Measurements from ENCODE around the gene XIAP.
"Not testable (repeated sequence)": the region's sequence is repeated elsewhere in the genome, so short reads cannot be mapped to it uniquely, and the experiment has no call there.

The XIAP gene

GRCh38 chrX:123859846-123860838 is at the start of gene XIAP:
Gene XIAP, plus strand, starts transcription at chrX:123860053. Its CDS starts 25,610 bp downstream, at chrX:123885663.
- no peaks in the 10 kb centered on the region for H3K9me3 ChIP-seq (ENCODE audit: control insufficient read depth in 1 of 2, low read length in 2 of 2)
- H3K27me3 ChIP-seq (ENCODE audit: control insufficient read depth in 1 of 2, insufficient read depth in 2 of 2, low read length in 2 of 2), result no peaks in the 10 kb centered on the region
- peaks cover 3 to 7% of the 10 kb centered on the region in 2 donors for H3K4me1 ChIP-seq (ENCODE audit: control insufficient read depth in 1 of 2, insufficient read depth in 2 of 2, low read length in 2 of 2)
- H3K36me3 ChIP-seq (ENCODE audit: control insufficient read depth in 1 of 2, insufficient read depth in 2 of 2, low read length in 2 of 2), result no peaks in the 10 kb centered on the region
- peak within 1 kb of the TSS; percentile 74 for H3K9ac ChIP-seq (ENCODE audit: low read depth in 1 of 2, low read length in 2 of 2)
- peak within 1 kb of the TSS; percentile 73 to 79 for H3K4me3 ChIP-seq (ENCODE audit: low read depth in 1 of 2, low read length in 2 of 2)
- H3K27ac ChIP-seq (ENCODE audit: low read depth, low read length), result peak within 1 kb of the TSS; percentile 94

- no peak overlapping the region for H3K9ac ChIP-seq (ENCODE audit: low read depth in 1 of 2, low read length in 2 of 2)
- no peak overlapping the region for H3K27ac ChIP-seq (ENCODE audit: low read depth, low read length)
- no peak overlapping the region for H3K4me3 ChIP-seq (ENCODE audit: low read depth in 1 of 2, low read length in 2 of 2)
- H3K9me3 ChIP-seq (ENCODE audit: control insufficient read depth in 1 of 2, low read length in 2 of 2), result no peaks in the 10 kb centered on the region
- H3K4me1 ChIP-seq (ENCODE audit: control insufficient read depth in 1 of 2, insufficient read depth in 2 of 2, low read length in 2 of 2), result no peaks in the 10 kb centered on the region
- H3K36me3 ChIP-seq (ENCODE audit: control insufficient read depth in 1 of 2, insufficient read depth in 2 of 2, low read length in 2 of 2), result no peaks in the 10 kb centered on the region
- H3K27me3 ChIP-seq (ENCODE audit: control insufficient read depth in 1 of 2, insufficient read depth in 2 of 2, low read length in 2 of 2), result no peaks in the 10 kb centered on the region
These were observed 45.5 kb upstream of the XIAP start for GRCh38 chrX:123814343-123814742.

- H3K27me3 ChIP-seq (ENCODE audit: control insufficient read depth in 1 of 2, insufficient read depth in 2 of 2, low read length in 2 of 2); H3K27ac ChIP-seq (ENCODE audit: low read depth, low read length); H3K9me3 ChIP-seq (ENCODE audit: control insufficient read depth in 1 of 2, low read length in 2 of 2); H3K36me3 ChIP-seq (ENCODE audit: control insufficient read depth in 1 of 2, insufficient read depth in 2 of 2, low read length in 2 of 2); H3K4me3 ChIP-seq (ENCODE audit: low read depth in 1 of 2, low read length in 2 of 2); H3K9ac ChIP-seq (ENCODE audit: low read depth in 1 of 2, low read length in 2 of 2); H3K4me1 ChIP-seq (ENCODE audit: control insufficient read depth in 1 of 2, insufficient read depth in 2 of 2, low read length in 2 of 2): not testable (repeated sequence)
These were observed 44.9 kb upstream of the XIAP start for GRCh38 chrX:123814934-123815394.

GRCh38 chrX:123817288-123817894 is 42.5 kb upstream of the XIAP start:
- Histone ChIP-seq H3K4me1 (ENCODE audit: control insufficient read depth in 1 of 2, insufficient read depth in 2 of 2, low read length in 2 of 2) (no peaks in the 10 kb centered on the region), H3K36me3 (ENCODE audit: control insufficient read depth in 1 of 2, insufficient read depth in 2 of 2, low read length in 2 of 2) (no peaks in the 10 kb centered on the region), H3K27me3 (ENCODE audit: control insufficient read depth in 1 of 2, insufficient read depth in 2 of 2, low read length in 2 of 2) (no peaks in the 10 kb centered on the region), H3K9ac (ENCODE audit: low read depth in 1 of 2, low read length in 2 of 2) (no peak overlapping the region), H3K4me3 (ENCODE audit: low read depth in 1 of 2, low read length in 2 of 2) (no peak overlapping the region), H3K9me3 (ENCODE audit: control insufficient read depth in 1 of 2, low read length in 2 of 2) (no peaks in the 10 kb centered on the region), H3K27ac (ENCODE audit: low read depth, low read length) (no peak overlapping the region)

DNA sequence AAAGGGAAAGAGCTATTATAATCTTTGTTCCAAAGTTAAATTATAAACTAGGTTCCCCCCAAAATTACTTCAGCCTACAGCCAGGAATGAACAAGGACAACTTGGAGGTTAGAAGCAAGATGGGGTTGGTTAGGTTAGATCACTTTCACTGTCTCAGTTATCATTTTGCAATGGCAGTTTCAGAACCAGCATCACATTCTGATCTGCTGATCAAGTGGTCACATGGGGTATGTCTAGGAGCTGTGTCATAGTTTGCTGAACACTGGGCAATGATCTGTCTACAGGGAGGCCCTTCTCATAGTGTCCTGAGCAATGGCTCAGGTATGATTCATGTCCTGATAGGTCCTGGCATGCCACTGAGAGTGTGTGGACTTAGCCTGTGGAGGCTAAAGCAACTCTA is 41.6 kb upstream of the XIAP start:
- Histone ChIP-seq H3K4me3 (ENCODE audit: low read depth in 1 of 2, low read length in 2 of 2) (no peak overlapping the region), H3K36me3 (ENCODE audit: control insufficient read depth in 1 of 2, insufficient read depth in 2 of 2, low read length in 2 of 2) (no peaks in the 10 kb centered on the region), H3K27ac (ENCODE audit: low read depth, low read length) (no peak overlapping the region), H3K9ac (ENCODE audit: low read depth in 1 of 2, low read length in 2 of 2) (no peak overlapping the region), H3K4me1 (ENCODE audit: control insufficient read depth in 1 of 2, insufficient read depth in 2 of 2, low read length in 2 of 2) (no peaks in the 10 kb centered on the region), H3K9me3 (ENCODE audit: control insufficient read depth in 1 of 2, low read length in 2 of 2) (no peaks in the 10 kb centered on the region), H3K27me3 (ENCODE audit: control insufficient read depth in 1 of 2, insufficient read depth in 2 of 2, low read length in 2 of 2) (no peaks in the 10 kb centered on the region)

DNA sequence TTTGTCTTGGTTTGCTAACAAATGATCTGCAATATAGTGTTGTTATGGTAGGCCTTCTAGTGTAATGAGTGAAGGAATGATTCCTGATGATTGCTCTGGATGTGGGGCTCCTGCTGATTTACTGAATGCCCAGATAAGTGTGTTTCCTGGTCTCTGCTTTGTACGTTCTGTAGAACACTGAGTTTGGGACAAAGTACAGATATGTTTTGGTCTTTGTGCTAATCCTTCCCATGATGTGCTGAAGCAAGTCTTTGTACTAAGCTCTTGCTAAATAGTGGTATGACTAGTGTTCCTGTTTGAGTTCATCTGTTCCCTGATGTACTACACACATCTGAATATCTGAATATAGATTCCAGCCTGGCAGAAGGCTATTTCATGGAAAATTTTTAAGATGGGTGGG is 36.9 kb upstream of the XIAP start:
- Histone ChIP-seq H3K36me3 (ENCODE audit: control insufficient read depth in 1 of 2, insufficient read depth in 2 of 2, low read length in 2 of 2) (no peaks in the 10 kb centered on the region), H3K4me3 (ENCODE audit: low read depth in 1 of 2, low read length in 2 of 2) (no peak overlapping the region), H3K27ac (ENCODE audit: low read depth, low read length) (peak overlapping the region; percentile 32), H3K4me1 (ENCODE audit: control insufficient read depth in 1 of 2, insufficient read depth in 2 of 2, low read length in 2 of 2) (peaks cover 0 to 5% of the 10 kb centered on the region in 2 donors), H3K27me3 (ENCODE audit: control insufficient read depth in 1 of 2, insufficient read depth in 2 of 2, low read length in 2 of 2) (no peaks in the 10 kb centered on the region), H3K9me3 (ENCODE audit: control insufficient read depth in 1 of 2, low read length in 2 of 2) (no peaks in the 10 kb centered on the region), H3K9ac (ENCODE audit: low read depth in 1 of 2, low read length in 2 of 2) (no peak overlapping the region)

- Histone ChIP-seq H3K9ac (ENCODE audit: low read depth in 1 of 2, low read length in 2 of 2) (no peak overlapping the region), H3K27me3 (ENCODE audit: control insufficient read depth in 1 of 2, insufficient read depth in 2 of 2, low read length in 2 of 2) (no peaks in the 10 kb centered on the region), H3K4me1 (ENCODE audit: control insufficient read depth in 1 of 2, insufficient read depth in 2 of 2, low read length in 2 of 2) (peaks cover 0 to 4% of the 10 kb centered on the region in 2 donors), H3K27ac (ENCODE audit: low read depth, low read length) (no peak overlapping the region), H3K36me3 (ENCODE audit: control insufficient read depth in 1 of 2, insufficient read depth in 2 of 2, low read length in 2 of 2) (no peaks in the 10 kb centered on the region), H3K4me3 (ENCODE audit: low read depth in 1 of 2, low read length in 2 of 2) (no peak overlapping the region), H3K9me3 (ENCODE audit: control insufficient read depth in 1 of 2, low read length in 2 of 2) (no peaks in the 10 kb centered on the region)
These were observed 29.5 kb upstream of the XIAP start for GRCh38 chrX:123830309-123830708.

DNA sequence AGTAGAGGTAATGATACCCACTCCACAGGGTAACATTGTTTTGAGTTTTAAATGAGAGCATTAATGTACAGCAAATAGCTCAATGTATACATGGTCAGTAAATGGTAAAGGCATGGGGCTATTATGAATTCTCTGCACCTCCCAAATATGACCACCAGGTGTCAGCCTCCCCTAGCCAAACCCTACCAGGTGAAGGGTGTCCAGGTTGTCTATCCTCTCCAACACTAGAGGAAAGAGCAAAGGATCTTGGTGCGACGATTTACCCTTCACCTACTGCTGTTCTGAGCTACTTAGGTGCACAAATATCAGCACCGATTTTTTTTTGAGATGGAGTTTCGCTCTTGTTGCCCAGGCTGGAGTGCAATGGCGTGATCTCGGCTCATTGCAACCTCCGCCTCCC is 26.5 kb upstream of the XIAP start:
- no peaks in the 10 kb centered on the region for H3K4me1 ChIP-seq (ENCODE audit: control insufficient read depth in 1 of 2, insufficient read depth in 2 of 2, low read length in 2 of 2)
- H3K36me3 ChIP-seq (ENCODE audit: control insufficient read depth in 1 of 2, insufficient read depth in 2 of 2, low read length in 2 of 2), result no peaks in the 10 kb centered on the region
- no peaks in the 10 kb centered on the region for H3K27me3 ChIP-seq (ENCODE audit: control insufficient read depth in 1 of 2, insufficient read depth in 2 of 2, low read length in 2 of 2)
- no peak overlapping the region for H3K9ac ChIP-seq (ENCODE audit: low read depth in 1 of 2, low read length in 2 of 2)
- H3K27ac ChIP-seq (ENCODE audit: low read depth, low read length), result no peak overlapping the region
- H3K9me3 ChIP-seq (ENCODE audit: control insufficient read depth in 1 of 2, low read length in 2 of 2), result no peaks in the 10 kb centered on the region
- H3K4me3 ChIP-seq (ENCODE audit: low read depth in 1 of 2, low read length in 2 of 2), result no peak overlapping the region

GRCh38 chrX:123834116-123834515 is 25.7 kb upstream of the XIAP start:
- H3K27ac ChIP-seq (ENCODE audit: low read depth, low read length), result no peak overlapping the region
- no peaks in the 10 kb centered on the region for H3K27me3 ChIP-seq (ENCODE audit: control insufficient read depth in 1 of 2, insufficient read depth in 2 of 2, low read length in 2 of 2)
- H3K4me1 ChIP-seq (ENCODE audit: control insufficient read depth in 1 of 2, insufficient read depth in 2 of 2, low read length in 2 of 2), result no peaks in the 10 kb centered on the region
- H3K4me3 ChIP-seq (ENCODE audit: low read depth in 1 of 2, low read length in 2 of 2), result no peak overlapping the region
- H3K9ac ChIP-seq (ENCODE audit: low read depth in 1 of 2, low read length in 2 of 2), result no peak overlapping the region
- H3K9me3 ChIP-seq (ENCODE audit: control insufficient read depth in 1 of 2, low read length in 2 of 2), result no peaks in the 10 kb centered on the region
- H3K36me3 ChIP-seq (ENCODE audit: control insufficient read depth in 1 of 2, insufficient read depth in 2 of 2, low read length in 2 of 2), result no peaks in the 10 kb centered on the region

- no peaks in the 10 kb centered on the region for H3K9me3 ChIP-seq (ENCODE audit: control insufficient read depth in 1 of 2, low read length in 2 of 2)
- no peaks in the 10 kb centered on the region for H3K27me3 ChIP-seq (ENCODE audit: control insufficient read depth in 1 of 2, insufficient read depth in 2 of 2, low read length in 2 of 2)
- no peaks in the 10 kb centered on the region for H3K4me1 ChIP-seq (ENCODE audit: control insufficient read depth in 1 of 2, insufficient read depth in 2 of 2, low read length in 2 of 2)
- H3K4me3 ChIP-seq (ENCODE audit: low read depth in 1 of 2, low read length in 2 of 2), result no peak overlapping the region
- H3K9ac ChIP-seq (ENCODE audit: low read depth in 1 of 2, low read length in 2 of 2), result no peak overlapping the region
- H3K27ac ChIP-seq (ENCODE audit: low read depth, low read length), result no peak overlapping the region
- no peaks in the 10 kb centered on the region for H3K36me3 ChIP-seq (ENCODE audit: control insufficient read depth in 1 of 2, insufficient read depth in 2 of 2, low read length in 2 of 2)
These were observed 24.0 kb upstream of the XIAP start for GRCh38 chrX:123835661-123836371.

All from duodenal mucosa (tissue), 2 donors.